ENCODE data around the gene CHAMP1.
"Not testable (repeated sequence)": the region's sequence is repeated elsewhere in the genome, so short reads cannot be mapped to it uniquely, and the experiment has no call there.

Gene CHAMP1

DNA sequence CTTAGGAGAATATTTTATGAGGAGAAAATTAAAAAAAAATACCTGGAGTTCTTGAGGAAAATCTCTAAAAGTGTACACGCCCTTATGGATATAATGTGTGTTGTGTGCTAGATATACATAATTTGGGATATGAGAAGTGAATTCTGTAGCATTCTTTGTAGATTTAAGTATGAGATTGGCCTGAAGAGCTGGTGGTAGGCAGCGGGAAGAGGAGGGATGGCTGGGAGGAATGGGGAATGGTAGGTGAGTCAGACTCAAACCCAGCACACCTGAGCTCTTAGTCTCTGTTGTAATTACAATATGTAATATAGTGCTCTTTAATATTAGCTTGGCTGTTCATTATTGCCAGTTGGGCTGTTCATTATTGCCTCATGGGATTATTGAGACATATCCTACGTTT is 7.0 kb downstream of the CHAMP1 start:
- TF ChIP-seq, protein P1, sequence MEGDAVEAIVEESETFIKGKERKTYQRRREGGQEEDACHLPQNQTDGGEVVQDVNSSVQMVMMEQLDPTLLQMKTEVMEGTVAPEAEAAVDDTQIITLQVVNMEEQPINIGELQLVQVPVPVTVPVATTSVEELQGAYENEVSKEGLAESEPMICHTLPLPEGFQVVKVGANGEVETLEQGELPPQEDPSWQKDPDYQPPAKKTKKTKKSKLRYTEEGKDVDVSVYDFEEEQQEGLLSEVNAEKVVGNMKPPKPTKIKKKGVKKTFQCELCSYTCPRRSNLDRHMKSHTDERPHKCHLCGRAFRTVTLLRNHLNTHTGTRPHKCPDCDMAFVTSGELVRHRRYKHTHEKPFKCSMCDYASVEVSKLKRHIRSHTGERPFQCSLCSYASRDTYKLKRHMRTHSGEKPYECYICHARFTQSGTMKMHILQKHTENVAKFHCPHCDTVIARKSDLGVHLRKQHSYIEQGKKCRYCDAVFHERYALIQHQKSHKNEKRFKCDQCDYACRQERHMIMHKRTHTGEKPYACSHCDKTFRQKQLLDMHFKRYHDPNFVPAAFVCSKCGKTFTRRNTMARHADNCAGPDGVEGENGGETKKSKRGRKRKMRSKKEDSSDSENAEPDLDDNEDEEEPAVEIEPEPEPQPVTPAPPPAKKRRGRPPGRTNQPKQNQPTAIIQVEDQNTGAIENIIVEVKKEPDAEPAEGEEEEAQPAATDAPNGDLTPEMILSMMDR (IDR thresholded peaks at IDR 0.05; ENCODE audit: low read depth, low read length), result no peak
- H3K4me3 ChIP-seq (ENCODE audit: low read depth, low read length), result no peak overlapping the region

DNA sequence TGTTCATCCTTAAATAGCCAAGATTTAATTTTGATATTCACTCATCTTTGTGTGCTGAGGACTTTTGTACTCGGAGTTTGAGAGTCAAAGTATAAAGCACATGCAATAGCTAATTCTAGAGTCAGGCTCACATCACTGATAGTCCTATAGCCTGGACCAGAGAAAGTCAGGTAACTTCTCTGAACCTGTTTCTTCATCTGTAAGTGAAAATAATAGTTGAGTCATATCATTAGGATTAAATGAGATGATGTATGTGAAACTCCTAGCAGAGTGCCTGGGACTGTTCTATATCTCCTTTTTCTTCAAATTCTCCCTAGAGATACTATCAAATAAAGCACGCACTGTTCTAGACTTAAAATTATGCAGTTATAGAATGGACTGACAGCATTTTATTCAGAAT is 9.0 kb downstream of the CHAMP1 start:
- TF ChIP-seq, protein P1 (IDR thresholded peaks at IDR 0.05; ENCODE audit: low read depth, low read length), result no peak
- no peak overlapping the region for H3K4me3 ChIP-seq (ENCODE audit: low read depth, low read length)

DNA sequence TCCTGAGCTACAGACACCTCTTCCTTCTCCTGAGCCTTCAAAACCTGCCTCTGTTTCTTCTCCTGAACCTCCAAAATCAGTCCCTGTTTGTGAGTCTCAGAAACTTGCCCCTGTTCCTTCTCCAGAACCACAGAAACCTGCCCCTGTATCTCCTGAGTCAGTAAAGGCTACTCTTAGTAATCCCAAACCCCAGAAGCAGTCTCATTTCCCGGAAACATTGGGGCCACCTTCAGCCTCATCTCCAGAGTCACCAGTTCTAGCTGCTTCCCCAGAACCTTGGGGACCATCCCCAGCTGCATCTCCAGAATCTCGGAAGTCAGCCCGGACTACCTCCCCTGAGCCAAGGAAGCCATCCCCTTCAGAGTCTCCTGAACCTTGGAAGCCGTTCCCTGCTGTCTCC is 10.0 kb downstream of the CHAMP1 start:
- no peak overlapping the region for H3K4me3 ChIP-seq (ENCODE audit: low read depth, low read length)
- TF ChIP-seq, protein P1 (IDR thresholded peaks at IDR 0.05; ENCODE audit: low read depth, low read length), result no peak

DNA sequence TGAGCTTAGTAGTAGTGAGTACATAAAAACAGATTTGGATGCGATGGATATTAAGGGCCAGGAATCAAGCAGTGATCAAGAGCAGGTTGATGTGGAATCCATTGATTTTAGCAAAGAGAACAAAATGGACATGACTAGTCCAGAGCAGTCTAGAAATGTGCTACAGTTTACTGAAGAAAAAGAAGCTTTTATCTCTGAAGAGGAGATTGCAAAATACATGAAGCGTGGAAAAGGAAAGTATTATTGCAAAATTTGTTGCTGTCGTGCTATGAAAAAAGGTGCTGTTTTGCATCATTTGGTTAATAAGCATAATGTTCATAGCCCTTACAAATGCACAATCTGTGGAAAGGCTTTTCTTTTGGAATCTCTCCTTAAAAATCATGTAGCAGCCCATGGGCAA is 11.4 kb downstream of the CHAMP1 start:
- no peak overlapping the region for H3K4me3 ChIP-seq (ENCODE audit: low read depth, low read length)
- TF ChIP-seq, protein P1 (IDR thresholded peaks at IDR 0.05; ENCODE audit: low read depth, low read length), result no peak

DNA sequence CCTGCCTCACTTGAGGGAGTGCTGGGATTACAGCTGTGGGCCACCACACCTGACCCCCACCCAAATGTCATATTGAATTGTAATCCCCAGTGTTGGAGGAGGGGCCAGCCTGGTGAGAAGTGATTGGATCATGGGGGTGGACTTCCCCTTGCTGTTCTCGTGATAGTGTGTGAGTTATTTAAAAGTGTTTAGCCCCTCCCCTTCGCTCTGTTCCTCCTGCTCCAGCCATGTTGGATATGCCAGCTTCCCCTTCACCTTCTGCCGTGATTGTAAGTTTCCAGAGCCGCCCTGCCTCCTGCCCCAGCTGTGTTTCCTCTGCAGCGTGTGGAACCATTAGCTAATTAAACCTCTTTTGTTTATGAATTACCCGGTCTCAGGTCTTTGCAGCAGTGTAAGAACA is 13.7 kb downstream of the CHAMP1 start:
- TF ChIP-seq, protein P1 (IDR thresholded peaks at IDR 0.05; ENCODE audit: low read depth, low read length), result no peak
- H3K4me3 ChIP-seq (ENCODE audit: low read depth, low read length), result no peak overlapping the region

DNA sequence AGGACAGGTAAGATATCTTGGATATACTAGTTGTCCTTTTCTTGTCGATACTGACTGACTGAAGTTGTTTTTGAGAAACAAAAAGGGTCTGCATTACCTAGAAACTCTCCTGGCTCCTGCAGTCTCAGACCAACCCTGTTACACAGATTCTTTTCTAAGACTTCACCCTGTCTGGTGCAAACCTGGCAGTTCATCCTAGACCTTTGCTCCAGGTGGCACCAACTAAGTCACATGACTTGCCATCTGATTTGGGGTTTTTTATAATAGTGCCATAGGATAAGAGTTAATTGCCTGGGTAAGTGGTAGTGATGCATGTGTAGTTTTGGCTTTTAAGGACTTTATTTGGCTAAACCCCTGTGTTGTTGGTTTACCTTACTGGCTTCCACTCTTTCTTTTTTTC is 14.3 kb downstream of the CHAMP1 start:
- TF ChIP-seq, protein P1 (IDR thresholded peaks at IDR 0.05; ENCODE audit: low read depth, low read length), result no peak
- H3K4me3 ChIP-seq (ENCODE audit: low read depth, low read length), result no peak overlapping the region

DNA sequence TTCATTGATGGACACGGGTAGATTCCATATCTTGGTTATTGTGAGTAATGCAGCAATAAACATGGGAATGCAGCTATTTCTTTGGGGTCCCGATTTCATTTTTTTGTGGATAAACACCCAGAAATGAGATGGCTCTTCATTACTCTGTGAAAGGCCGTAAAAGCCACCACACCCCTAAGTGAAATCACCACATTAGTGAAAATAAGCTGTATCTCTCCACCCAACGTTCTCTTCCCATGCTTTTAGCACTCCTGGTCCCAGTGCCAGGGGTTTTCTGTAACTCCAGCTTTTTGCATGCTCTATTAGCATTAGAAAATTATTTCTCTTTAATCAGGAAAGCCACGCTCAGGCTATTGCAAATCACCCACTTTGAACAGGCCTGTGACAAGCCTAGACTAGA is 15.8 kb downstream of the CHAMP1 start:
- TF ChIP-seq, protein P1 (IDR thresholded peaks at IDR 0.05; ENCODE audit: low read depth, low read length), result no peak
- no peak overlapping the region for H3K4me3 ChIP-seq (ENCODE audit: low read depth, low read length)

DNA sequence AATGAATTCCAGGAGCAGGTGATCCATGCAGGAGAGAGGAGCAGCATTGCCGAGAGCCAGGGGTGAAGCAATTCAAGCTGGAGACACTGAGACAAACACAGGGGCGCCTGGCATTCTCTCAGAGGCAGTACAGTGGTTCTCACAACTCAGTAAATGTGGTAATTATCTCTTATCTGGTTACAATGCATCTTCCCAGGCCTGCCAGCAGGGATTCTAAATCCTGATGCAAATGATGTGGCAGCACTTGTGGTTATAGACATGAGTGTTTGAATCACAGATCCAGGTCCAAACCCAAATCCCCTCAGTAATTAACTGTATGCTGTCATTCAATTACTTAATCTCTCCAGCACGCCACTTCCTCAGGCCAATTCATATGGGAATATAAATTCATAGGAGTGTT is 19.6 kb downstream of the CHAMP1 start:
- H3K4me3 ChIP-seq (ENCODE audit: low read depth, low read length), result not testable (repeated sequence)
